GM23338 (cell line): Measurements from ENCODE around the gene MCTP1.

Experiments used
- EZH2phosphoT487 ChIP-seq: fragments of 200-600 bp; sonication (generic); IDR thresholded peaks from one replicate; pipeline ENCODE4 v1.8.1; 2018; ENCODE audit warnings: antibody characterized with exemption; ENCODE audit not compliant: unreplicated experiment
- TF ChIP-seq, protein P1 (sequence below), 2 experiments: fragments of 200-600 bp in 1 of 2; sonication (generic) in 1 of 2; conservative IDR thresholded peaks; 2 replicates each; pipeline versions ENCODE4 v1.5.1 to v1.6.1; 2016 to 2017; ENCODE audit warnings: antibody characterized with exemption in 2 of 2, low read depth in 2 of 2, mild to moderate bottlenecking in 2 of 2, moderate library complexity in 1 of 2

DNA sequence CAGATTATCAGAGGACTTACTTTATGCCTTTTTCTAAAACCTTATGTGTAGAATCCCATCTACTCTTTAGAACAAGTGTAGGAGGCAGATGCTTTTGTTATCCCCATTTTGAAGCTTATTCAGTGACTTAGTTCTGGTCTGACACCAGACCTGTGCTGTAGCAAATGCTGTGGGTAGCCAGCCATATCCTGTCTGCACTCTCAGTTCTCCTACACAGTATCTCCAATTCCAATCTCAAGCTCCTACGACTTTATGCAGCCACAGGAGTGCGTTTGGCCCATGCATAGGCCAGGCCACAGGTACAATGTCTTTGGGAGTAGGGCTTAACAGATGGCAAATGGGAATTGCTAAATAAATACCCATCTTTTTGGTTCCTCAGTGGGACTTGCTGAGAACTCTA, 292.6 kb downstream of the MCTP1 start:
- TF ChIP-seq, protein P1, sequence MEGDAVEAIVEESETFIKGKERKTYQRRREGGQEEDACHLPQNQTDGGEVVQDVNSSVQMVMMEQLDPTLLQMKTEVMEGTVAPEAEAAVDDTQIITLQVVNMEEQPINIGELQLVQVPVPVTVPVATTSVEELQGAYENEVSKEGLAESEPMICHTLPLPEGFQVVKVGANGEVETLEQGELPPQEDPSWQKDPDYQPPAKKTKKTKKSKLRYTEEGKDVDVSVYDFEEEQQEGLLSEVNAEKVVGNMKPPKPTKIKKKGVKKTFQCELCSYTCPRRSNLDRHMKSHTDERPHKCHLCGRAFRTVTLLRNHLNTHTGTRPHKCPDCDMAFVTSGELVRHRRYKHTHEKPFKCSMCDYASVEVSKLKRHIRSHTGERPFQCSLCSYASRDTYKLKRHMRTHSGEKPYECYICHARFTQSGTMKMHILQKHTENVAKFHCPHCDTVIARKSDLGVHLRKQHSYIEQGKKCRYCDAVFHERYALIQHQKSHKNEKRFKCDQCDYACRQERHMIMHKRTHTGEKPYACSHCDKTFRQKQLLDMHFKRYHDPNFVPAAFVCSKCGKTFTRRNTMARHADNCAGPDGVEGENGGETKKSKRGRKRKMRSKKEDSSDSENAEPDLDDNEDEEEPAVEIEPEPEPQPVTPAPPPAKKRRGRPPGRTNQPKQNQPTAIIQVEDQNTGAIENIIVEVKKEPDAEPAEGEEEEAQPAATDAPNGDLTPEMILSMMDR (conservative IDR thresholded peaks at IDR 0.05; ENCODE audit: low read depth in 2 of 2), result no peak
- TF ChIP-seq EZH2phosphoT487, result no peak
